HTERT RPE-1 (cell line): ENCODE data around the gene TCF4.

ENCODE experiments used
- in situ Hi-C: fragments of 300-500 bp; cut with MboI; formaldehyde crosslinking; loops from 4 replicates; pipeline ENCODE4 v1.14.3; 2020; ENCODE audit warnings: low sequenced_read_pairs

The TCF4 gene

DNA sequence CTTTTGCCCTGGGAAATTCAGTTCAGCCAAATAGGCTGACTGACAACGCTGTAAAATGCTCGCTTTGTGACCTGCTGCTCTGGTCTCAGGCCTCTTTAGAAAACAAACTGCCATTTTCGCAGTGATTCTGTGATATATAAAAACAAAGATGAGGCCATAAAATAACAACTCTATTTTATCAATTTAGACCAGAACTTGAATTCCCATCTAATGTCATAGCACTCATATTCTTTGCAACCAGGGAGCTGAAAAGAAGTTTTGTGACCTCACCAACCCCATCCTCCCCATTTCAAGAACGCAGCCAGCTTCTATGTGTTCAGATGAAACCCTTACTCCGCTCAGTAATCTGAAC, 40.3 kb downstream of the TCF4 start:
- in situ Hi-C loops, result no loop called here

DNA sequence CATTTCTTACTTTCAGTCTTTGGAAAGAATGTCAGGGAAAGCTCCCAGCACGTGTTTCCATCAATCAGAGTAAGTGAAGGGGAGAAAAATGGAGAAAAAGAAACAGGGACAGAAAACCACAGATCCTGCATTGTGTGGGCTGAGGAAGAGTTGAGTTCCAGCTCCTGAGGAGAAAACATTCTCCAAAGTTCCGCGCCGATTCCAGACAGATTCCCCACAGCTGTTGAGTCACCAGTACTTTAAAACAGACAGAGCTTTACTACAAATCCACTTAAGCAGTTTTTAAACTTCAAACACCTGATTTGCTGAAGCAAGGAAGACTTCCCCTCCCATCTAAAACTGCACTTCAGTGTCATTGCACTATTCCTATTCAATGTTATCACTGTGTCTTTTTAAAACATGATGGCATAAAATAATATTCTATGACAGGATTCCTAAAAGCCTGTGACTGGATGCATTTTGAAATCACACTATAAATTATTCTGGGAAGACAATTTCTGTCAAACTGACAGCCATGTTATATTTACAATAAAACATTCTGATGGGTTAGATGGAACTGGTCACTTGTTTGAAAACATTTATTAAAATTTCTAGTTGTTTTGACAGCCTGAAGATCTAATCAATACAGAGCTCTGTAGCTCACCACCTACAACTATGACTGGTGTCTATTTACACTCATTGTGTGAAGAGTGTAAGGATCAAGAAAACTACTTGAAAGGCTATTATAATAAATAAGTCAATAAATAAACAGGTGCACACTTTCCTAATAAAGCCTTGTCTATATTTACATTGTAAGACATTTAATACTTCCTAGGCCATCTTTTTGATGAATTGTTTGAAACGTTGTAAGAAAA, 40.9 kb downstream of the TCF4 start:
- in situ Hi-C loops, result no loop called here

DNA sequence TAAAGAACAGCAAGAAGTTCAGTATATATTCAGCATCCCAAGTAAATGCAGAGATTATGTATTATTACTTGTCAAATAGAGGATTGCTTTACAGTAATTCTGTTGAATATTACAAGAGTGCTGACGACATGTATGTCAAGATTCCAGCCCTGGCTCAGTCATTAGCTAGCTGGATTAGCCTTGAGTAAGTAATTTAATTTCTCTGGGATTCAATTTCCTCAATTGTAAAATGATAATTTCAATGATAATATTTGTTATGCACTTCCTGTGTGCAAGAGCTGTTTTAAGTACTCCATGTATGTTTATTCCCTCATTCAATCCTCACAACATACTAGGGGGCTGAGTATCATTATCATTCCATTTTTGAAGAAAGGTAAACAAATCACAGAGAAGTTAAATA, 44.0 kb downstream of the TCF4 start:
- in situ Hi-C loops, result no loop called here

- in situ Hi-C loops, result no loop called here
These were observed 44.8 kb downstream of the TCF4 start for GRCh38 chr18:55543130-55543704.

DNA sequence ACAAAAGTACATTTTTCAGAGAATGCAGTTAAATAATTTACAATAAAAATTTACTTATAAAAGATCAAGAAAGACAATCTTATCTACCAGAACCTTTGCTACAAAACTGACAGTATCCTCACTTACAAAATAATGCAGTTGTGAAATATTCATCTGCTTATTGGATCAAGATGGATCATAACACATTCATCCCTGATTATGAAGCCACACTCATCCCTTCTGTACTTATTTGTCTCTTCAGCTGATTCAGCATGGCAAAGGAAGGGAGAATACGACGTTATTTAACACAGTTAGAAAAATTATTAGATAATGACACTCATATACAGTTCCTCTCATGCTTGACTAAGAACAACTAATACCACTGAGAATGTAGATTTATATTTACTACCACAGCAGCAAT, 46.4 kb downstream of the TCF4 start:
- in situ Hi-C loops, result no loop called here

- in situ Hi-C loops, result no loop called here
These were observed 48.8 kb downstream of the TCF4 start for GRCh38 chr18:55539240-55539639.

DNA sequence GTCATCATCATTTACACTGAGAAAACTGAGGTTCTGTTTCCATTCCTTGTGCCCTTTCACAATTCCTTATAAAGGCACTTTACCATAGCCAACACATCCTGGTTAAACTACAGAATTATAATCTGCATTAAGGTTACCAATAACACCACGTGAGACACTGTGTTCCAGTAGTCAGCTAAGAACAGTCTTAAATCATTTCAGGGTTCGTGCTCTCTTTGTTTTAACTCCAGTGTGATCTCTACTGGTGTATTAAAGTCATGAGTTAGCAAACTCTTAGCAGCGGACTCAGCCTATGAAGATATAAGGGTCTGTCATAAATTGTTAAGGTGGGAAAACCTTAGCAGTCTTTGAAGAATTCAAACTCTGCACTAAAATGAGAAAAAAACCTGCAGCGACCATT, 53.0 kb downstream of the TCF4 start:
- in situ Hi-C loops, result no loop called here

DNA sequence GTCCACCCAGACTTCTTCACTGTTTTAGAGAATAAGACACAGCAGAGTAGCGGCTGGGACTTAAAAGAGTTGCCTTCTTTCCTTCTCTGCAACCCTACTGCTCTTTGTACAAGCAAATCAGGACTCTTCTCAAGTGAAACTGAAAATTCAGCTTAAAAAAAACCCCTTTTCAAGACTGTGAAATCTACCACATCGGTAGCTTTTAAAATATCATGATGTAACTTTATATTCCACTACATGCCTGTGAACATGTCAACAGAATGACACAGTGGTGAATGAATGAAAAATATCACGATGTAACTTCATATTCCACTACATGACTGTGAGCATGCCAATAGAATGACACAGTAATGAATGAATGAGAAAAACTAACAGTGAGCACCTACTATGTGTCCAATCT, 53.4 kb downstream of the TCF4 start:
- in situ Hi-C loops, result no loop called here

DNA sequence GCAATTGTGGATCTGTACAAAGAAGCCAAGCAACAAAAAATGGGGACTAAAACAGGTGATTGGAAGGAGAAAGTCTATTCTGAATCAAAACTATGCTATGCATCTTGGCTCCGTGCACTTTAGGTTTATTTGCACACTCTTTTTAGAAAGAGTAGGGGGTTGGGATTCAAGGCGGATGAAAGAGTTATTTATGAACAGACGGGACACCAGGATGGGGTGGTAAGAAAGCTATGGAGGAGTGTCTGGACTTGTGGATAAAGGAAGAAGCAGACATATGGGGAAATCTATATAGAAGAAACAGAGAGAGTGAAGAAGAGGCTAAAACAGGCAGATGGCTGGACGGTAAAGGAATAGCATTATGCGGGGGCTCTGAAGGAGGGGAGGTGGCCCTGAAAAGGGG, 57.8 kb downstream of the TCF4 start:
- in situ Hi-C loops, result no loop called here

GRCh38 chr18:55529581-55529980, 58.4 kb downstream of the TCF4 start:
- in situ Hi-C loops, result no loop called here

DNA sequence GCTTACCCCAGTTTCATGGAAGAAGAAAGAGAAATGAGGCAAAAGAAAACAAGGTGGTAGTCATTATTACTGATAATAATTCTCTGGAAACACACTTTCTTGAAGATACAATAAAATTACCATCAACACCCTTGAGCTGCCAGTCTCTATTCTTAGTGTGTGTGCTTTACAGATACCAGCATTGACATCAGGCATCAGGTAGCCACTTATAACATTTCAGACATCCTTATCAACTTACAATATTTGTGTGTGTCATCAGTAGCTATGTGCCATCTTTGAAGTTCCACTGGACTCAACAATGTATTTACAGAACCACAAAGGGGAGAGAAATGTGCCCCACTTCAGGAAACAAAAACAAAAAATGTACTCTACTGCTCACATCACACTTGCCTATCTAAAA, 62.1 kb downstream of the TCF4 start:
- in situ Hi-C loops, result no loop called here

DNA sequence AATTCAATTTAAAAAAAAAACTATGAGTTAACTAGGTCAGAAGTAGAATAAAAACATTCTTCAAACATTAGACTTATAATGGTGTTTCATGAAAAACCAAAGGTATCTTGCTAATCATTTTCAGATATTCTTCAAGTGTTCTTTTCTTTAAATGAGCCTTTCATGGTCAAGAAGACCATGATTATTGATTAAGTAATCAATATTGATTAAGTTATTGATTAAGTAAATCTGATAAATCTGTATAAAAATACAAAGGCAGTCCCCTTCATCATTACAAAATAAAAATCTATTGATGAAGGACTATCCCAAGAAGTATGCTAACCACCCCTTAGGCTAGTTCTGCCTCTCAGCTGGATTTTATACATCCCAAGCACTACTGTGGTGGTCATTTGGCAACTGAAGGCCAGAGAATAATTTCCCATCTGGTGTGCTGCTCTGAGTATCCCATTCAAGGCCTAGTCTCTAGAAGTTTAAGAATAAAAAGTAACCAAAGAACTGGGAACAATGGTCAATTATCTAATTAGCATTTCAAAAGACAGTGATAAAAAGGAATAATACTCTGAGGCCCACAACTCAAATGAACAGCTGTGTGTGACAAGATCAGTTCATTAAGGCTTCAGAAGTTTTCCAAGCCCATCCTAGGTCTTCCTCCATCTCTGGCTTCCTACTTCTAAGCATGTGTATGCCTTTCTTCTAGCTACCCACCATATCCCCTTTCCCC, 63.5 kb downstream of the TCF4 start:
- in situ Hi-C loops, result no loop called here

- in situ Hi-C loops, result no loop called here
These were observed 65.0 kb downstream of the TCF4 start for GRCh38 chr18:55523001-55523400.

GRCh38 chr18:55522011-55522410, 66.0 kb downstream of the TCF4 start:
- in situ Hi-C loops, result no loop called here

- in situ Hi-C loops, result no loop called here
These were observed 70.9 kb downstream of the TCF4 start for GRCh38 chr18:55517055-55517454.

GRCh38 chr18:55515941-55516710, 71.9 kb downstream of the TCF4 start:
- in situ Hi-C loops, result no loop called here

- in situ Hi-C loops, result no loop called here
These were observed 72.8 kb downstream of the TCF4 start for GRCh38 chr18:55515214-55515613.

DNA sequence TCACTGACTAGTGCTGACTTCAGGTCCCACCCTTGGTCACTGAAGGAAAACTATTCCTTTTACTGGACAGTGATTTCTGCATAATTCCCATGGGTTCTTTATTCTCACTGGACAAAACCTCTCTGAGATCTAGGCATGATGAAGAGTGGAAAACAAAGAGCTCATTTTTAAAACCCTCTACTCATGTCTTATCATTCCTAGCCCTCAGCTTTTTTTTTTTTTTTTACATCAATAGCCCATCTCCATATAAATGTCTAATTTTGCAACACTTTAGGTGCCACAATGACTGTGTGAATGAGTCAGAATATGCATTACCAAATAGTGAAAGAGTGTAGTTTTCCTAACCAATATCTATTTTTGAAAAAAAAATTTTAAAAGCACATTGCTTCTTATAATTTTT, 74.8 kb downstream of the TCF4 start:
- in situ Hi-C loops, result no loop called here

- in situ Hi-C loops, result no loop called here
These were observed 76.7 kb downstream of the TCF4 start for GRCh38 chr18:55511277-55511676.

DNA sequence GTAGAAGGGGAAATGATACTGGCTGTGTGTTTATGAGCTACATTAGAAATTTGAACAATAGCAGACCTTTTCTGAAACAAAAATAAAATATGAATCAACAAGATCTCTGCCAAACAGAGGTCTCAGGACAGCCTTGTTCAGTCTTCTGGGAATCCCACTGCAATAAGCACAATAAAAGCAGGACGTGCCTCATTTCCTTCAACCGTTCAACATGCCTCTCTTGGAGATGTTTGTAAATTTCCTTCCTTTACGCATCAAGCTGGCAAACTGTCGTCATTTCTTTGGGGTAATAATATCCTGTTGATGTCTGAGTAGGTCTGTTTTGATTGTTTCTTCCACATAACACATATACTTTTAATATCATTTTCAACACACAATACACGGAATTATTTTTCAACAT, 77.2 kb downstream of the TCF4 start:
- in situ Hi-C loops, result no loop called here

- in situ Hi-C loops, result no loop called here
These were observed 78.2 kb downstream of the TCF4 start for GRCh38 chr18:55509631-55510324.
